ENCODE measurements around the gene C19orf53.

The C19orf53 gene

DNA sequence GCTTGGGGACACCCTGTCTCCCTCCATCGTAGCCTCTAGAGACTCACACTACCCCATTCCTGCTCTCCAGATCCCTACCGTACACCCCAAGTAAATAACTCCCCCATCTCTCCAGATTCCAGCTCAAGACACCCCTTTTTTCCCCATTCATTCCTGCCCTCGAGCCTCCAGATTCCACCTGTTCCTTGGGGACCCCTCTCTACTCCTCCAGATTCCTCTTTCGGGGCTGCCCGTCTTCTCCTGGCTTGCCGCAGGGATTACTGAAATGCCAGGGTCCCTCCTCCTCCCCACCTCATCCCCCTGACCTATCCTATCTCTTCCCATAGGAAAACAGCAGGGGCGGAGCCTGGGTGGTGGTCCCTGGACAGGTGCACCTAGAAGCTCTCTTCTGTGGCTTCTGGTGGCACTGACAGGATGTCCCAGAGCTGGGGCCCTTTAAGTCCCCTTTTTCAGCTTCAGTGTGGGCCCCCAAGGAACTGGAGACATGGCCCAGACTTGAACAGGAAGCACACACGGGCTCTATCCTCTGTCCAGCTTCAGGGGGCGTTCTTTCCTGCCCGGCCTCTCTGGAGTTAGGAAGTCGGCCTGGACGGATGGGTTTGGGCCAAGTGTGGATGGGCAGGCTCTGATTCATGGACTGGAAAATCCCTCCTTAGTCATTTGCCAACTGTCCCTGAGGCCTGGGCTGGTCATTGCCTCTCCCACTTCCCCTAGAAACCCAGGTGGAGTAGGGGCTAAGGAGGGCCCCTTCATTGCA lies 22.2 kb downstream of the C19orf53 start:
- DNase-seq (ENCODE audit: low read depth): peak; percentile 82

DNA sequence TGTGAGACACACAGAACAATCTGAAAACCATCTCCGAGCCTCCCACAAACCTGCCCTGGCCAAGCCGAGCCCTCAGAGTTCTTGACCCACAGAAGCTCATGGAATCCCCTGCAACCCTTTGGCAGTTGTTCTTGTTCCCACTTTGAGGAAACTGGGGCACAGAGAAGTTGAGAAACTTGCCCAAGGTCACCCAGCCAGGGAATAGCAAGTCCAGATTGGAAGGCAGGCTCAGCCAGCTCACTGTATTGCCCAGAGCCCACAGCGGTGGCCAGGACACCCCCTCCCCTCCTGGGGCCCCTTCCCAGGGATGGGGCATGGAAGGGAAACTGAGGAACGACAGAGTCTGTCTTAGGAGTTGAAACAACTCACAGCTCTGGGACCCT lies 22.8 kb downstream of the C19orf53 start:
- no peak for DNase-seq (ENCODE audit: low read depth)

DNA sequence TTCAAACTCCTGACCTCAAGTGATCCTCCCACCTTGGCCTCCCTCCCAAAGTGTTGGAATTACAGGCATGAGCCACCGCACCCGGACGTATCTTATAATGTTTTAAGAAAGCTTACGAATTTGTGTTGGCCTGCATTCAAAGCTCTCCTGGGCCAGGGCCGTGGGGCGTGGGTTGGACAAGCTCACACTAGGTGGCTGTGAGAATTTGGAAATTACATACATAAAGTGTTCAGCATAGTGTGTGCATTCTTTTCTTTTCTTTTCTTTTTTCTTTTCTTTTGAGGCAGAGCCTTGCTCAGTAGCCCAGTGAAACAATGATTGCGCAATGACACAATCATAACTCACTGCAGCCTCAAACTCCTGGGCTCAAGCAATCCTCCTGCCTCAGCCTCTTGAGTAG lies 23.6 kb downstream of the C19orf53 start:
- DNase-seq (ENCODE audit: low read depth): no peak

GRCh38 chr19:13799669-13800068 lies 25.4 kb downstream of the C19orf53 start:
- no peak for DNase-seq (ENCODE audit: low read depth)

DNA sequence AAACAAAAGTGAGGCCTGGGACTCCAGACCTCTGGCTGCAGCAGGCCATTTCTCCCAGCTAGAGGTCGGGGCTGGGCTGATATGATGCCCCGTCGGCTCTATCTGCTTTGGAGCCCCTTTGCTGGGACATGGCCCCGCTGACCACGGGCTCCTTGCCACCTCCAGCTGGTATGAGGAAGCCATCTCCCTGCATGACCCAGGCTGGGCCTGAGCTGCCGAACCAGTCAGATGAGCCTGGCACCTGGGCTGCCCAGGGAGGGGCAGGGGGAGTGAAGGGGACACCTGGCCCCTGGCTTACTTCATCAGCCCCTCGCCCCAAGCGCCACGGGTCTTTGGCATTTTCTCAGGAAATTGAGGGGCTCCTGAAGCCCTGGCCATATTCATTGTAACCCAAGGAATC lies 28.8 kb downstream of the C19orf53 start:
- DNase-seq (ENCODE audit: low read depth): no peak

- DNase-seq (ENCODE audit: low read depth): no peak
Measured at GRCh38 chr19:13804830-13805683, 30.8 kb downstream of the C19orf53 start.

DNA sequence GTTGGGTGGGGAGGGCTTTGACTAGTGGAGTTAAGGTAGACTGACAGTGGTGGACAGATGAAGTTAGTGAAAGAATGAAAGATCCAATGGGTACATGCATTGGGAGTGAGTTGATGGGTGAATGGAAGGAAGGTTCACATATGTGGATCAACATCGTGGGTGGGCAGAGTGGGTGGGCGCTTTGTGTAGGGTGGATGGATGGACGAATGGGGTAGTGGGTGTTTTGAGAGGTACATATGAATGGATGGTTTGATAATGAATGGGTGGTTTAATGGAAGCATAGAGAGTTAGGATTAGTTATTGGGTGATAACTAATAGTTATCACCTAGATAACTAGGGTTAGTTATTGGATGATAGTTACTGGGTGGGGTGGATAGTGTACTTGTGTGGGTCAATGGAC lies 32.5 kb downstream of the C19orf53 start:
- no peak for DNase-seq (ENCODE audit: low read depth)

- no peak for DNase-seq (ENCODE audit: low read depth)
Measured at GRCh38 chr19:13807421-13808021, 33.3 kb downstream of the C19orf53 start.

DNA sequence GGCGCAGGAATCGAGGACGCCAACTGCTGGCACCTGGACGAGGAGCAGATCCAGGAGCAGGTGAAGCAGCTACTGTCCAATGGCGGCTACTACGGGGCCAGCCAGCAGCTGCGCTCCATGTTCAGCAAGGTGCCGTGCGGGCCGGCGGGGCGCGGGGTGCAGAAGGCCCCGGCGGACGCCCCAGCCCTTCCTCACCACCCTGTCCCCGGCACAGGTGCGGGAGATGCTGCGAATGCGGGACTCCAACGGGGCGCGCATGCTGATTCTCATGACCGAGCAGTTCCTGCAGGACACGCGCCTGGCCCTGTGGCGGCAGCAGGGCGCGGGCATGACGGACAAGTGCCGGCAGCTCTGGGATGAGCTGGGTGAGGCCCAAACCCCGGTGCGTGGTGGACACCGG lies 34.6 kb downstream of the C19orf53 start:
- DNase-seq (ENCODE audit: low read depth): no peak

- no peak for DNase-seq (ENCODE audit: low read depth)
Measured at GRCh38 chr19:13812544-13812943, 38.3 kb downstream of the C19orf53 start.

DNA sequence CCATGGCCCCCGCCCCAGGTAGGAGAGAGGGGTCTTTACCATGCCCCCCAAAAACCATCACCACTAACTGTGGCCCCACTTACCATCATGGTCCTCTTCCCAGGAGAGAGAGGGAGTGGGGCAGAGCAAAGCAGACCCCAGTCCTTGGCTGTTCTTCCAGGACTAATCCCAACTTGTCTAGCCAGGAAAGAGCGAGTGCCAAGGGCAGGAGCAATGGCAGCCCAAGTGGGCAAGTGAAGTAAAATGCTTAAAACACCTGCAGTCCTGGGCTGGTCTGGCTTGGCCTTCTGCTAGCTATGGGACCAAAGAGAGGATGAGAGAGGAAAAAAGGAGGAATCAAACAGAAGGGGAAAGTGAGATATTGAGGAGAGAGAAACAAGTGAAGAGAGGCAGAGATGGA lies 38.9 kb downstream of the C19orf53 start:
- no peak for DNase-seq (ENCODE audit: low read depth)

GRCh38 chr19:13814550-13814949 lies 40.3 kb downstream of the C19orf53 start:
- no peak for DNase-seq (ENCODE audit: low read depth)

DNA sequence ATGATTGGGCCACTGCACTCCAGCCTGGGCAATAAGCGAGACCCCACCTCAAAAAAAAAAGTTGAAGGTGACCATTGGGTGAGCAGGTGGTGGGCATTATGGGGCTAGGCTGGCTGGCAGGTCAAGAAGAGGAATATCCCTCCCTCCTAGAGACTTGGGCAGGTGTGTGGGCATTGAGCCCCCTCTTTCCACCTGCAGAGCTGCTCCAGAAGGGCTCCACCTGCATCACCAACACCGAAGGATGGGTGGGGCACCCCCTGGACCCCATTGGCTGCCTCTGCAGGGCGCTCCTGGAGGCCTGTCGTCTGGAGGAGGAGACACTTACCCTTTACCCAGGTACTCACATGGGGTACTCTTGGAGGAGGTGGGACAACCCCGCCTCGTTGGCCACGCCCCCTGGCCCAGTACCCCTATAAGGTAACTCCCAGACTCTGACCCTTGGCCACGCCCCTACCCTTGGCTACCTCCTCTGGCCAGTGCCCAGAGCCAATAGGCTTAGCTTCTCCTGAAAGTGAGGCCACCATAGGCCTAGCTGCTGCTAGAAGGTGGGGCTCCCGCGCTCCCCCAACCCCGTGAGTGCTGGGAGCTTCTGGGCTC lies 42.9 kb downstream of the C19orf53 start:
- no peak for DNase-seq (ENCODE audit: low read depth)

GRCh38 chr19:13817615-13818371 lies 43.5 kb downstream of the C19orf53 start:
- DNase-seq (ENCODE audit: low read depth): no peak

GRCh38 chr19:13819238-13819637 lies 45.0 kb downstream of the C19orf53 start:
- DNase-seq (ENCODE audit: low read depth): no peak

- no peak for DNase-seq (ENCODE audit: low read depth)
Measured at GRCh38 chr19:13821292-13821691, 47.0 kb downstream of the C19orf53 start.

- DNase-seq (ENCODE audit: low read depth): no peak
Measured at GRCh38 chr19:13823256-13823655, 49.0 kb downstream of the C19orf53 start.

GRCh38 chr19:13823901-13824300 lies 49.6 kb downstream of the C19orf53 start:
- DNase-seq (ENCODE audit: low read depth): no peak

- DNase-seq (ENCODE audit: low read depth): no peak
Measured at GRCh38 chr19:13824703-13825102, 50.4 kb downstream of the C19orf53 start.

GRCh38 chr19:13825489-13826441 lies 51.5 kb downstream of the C19orf53 start:
- no peak for DNase-seq (ENCODE audit: low read depth)
